ENCODE measurements around the gene ZNF628.

GRCh38 chr19:55520691-55521292 is 44.4 kb downstream of the ZNF628 start:
- no peak for TF ChIP-seq CTCF (IDR thresholded peaks at IDR 0.05; ENCODE audit: low read length)
- no peak for TF ChIP-seq EZH2 (IDR thresholded peaks at IDR 0.05; ENCODE audit: borderline replicate concordance, low read length)
